Kidney (tissue), 14 donors: Measurements from ENCODE around the gene IL4R. TPM values are rescaled to one million over a fixed set of nuclear protein-coding genes. Genes with fewer than 3 reads are reported as not detected.
A peak's percentile ranks its signal among the peaks of the same experiment; 100 is the strongest.

Experiments
- DNase-seq, 5 donors: peaks; one replicate each; pipeline ENCODE4 v3.0.0-alpha.2; 2013 to 2020
- FAIRE-seq: peaks from 2 replicates; lab custom pipeline; 2012; peaks lifted over from hg19 to GRCh38; lab: Jason Lieb, UNC
- H3K27ac ChIP-seq, 2 donors: one replicate each; pipeline ENCODE4 v1.7.0; 2013; ENCODE audit warnings: low read depth in 2 of 2, low read length in 2 of 2, inconsistent platforms in 1 of 2
- H3K27me3 ChIP-seq: one replicate; pipeline ENCODE4 v1.7.1; 2013; ENCODE audit warnings: low read length, inconsistent platforms; ENCODE audit not compliant: control insufficient read depth, insufficient read depth
- H3K36me3 ChIP-seq, 3 donors: one replicate each; pipeline versions ENCODE4 v1.7.0 to v1.7.1; 2013; ENCODE audit warnings: low read length in 3 of 3, control low read depth in 1 of 3, inconsistent platforms in 1 of 3; ENCODE audit not compliant: insufficient read depth in 3 of 3, control insufficient read depth in 2 of 3
- H3K4me1 ChIP-seq, 3 donors: one replicate each; pipeline versions ENCODE4 v1.7.0 to v1.7.1; 2013; ENCODE audit warnings: low read length in 3 of 3, inconsistent platforms in 1 of 3, low read depth in 1 of 3; ENCODE audit not compliant: control insufficient read depth in 2 of 3, insufficient read depth in 2 of 3
- H3K4me3 ChIP-seq, 3 donors: one replicate each; pipeline versions ENCODE4 v1.7.0 to v1.8.1; 2013; ENCODE audit warnings: low read length in 3 of 3, control low read depth in 1 of 3, inconsistent platforms in 1 of 3
- H3K9ac ChIP-seq, 3 donors: one replicate each; pipeline versions ENCODE4 v1.7.0 to v1.7.1; 2013; ENCODE audit warnings: low read length in 3 of 3, control low read depth in 1 of 3, inconsistent platforms in 1 of 3
- H3K9me3 ChIP-seq, 3 donors: one replicate each; pipeline versions ENCODE4 v1.7.0 to v1.7.1; 2013; ENCODE audit warnings: low read length in 3 of 3, control low read depth in 1 of 3, inconsistent platforms in 1 of 3; ENCODE audit not compliant: control insufficient read depth in 2 of 3, insufficient read depth in 1 of 3
- CTCF ChIP-seq: IDR thresholded peaks from 3 replicates; pipeline ENCODE4 v1.5.1; 2012; ENCODE audit warnings: mild to moderate bottlenecking, moderate library complexity, borderline replicate concordance; ENCODE audit not compliant: insufficient read depth; ENCODE audit errors: extremely low read depth
- intact Hi-C: fragments of 100-400 bp; cut with DNase I; formaldehyde crosslinking; loops from one replicate; pipeline ENCODE4 v1.11.1; 2022
- polyA plus RNA-seq: library from polyadenylated mRNA; stranded (reverse); fragments of 350-450 nt; fragmentation: Illumina TruSeq; extraction: RNeasy Lipid Tissue Mini Kit (QIAGEN cat#74804); gene quantifications from one replicate; pipeline ENCODE4 v1.2.3, GENCODE V29; 2014; ENCODE audit warnings: low read depth, low replicate concordance; ENCODE audit not compliant: insufficient read depth
- total RNA-seq: library from RNA; stranded (reverse); fragmentation: NEBNext Ultra II Directional; extraction: Animal tissue kit (Norgen Biotek cat#: 25700); gene quantifications from one replicate; pipeline ENCODE4 v1.2.1, GENCODE V29; 2021
- donor health status: control.
- donor health status: control.
- donor health status: control.
- donor health status: control.
- donor health status: control.
- donor health status: DM: yes; HTN: yes; CAD: no.
- donor health status: Normal renal cell carcinoma (clear cell type).

IL4R gene
- total and polyA plus RNA-seq, 2 donors from 2014 or later: 13.8 to 115 TPM

GRCh38 chr16:27321013-27321915 lies 7.5 kb downstream of the IL4R start:
- intact Hi-C loops: loop anchor here (10.0 kb wide), 1 partner anchor 76 kb away; no protein-coding TSS in a partner anchor
- no peaks in the 10 kb centered on the region for H3K36me3 ChIP-seq
- no peak for TF ChIP-seq CTCF
- H3K9ac ChIP-seq: no peak overlapping the region
- H3K27ac ChIP-seq: peak overlapping the region in 1 of 2 donors; percentile 64
- DNase-seq: peak in 2 of 5 donors; percentile 6 to 42
- H3K9me3 ChIP-seq: no peaks in the 10 kb centered on the region
- no peak overlapping the region for H3K4me3 ChIP-seq
- peaks cover 0 to 15% (median 0%) of the 10 kb centered on the region in 3 donors for H3K4me1 ChIP-seq
- no peak for FAIRE-seq
- no peaks in the 10 kb centered on the region for H3K27me3 ChIP-seq

DNA sequence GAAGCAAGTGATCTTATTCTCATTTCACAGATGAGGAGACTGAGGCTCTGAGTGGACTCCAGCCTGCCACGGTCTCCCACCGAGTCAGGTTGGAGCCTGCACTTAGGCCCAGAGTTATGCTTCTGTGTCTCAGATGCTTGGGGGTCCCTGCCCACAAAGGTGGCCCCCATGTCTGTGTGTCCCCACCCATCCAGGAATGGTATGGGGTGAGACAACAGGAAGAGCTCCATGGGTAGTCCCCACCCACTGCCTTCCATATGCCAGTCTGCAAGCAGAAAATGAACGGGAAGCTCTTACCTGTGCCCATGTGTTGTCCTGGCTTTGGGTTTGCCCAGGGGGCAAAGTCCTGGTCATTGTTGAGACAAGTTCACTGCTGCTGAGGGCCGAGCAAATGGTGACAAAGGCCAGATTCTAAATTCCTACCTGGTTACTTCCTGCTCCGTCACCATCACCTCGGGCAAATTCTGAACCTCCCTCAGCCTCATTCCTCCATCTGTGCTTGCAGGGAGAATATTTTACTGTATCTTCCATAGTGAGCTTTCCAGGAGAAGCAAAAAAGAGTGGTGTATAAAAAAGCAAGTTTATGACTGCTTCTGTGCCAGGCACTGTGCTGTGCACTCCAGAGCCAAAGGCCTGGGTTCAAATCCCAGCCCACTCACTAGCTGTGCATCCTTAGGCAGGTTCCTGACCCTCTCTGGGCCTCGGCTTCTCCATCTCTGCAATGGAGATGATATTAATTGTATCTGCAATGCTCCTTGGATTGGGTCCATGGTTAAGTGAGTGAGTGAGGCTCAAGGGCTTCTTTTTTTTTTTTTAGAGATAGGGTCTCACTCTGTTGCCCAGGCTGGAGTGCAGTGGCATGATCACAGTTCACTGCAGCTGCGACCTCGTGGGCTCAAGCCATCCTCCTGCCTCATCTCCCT lies 9.3 kb downstream of the IL4R start:
- Histone ChIP-seq H3K9me3 (no peaks in the 10 kb centered on the region), H3K27me3 (no peaks in the 10 kb centered on the region), H3K4me1 (peaks cover 0 to 16% (median 0%) of the 10 kb centered on the region in 3 donors), H3K36me3 (no peaks in the 10 kb centered on the region), H3K9ac (no peak overlapping the region), H3K4me3 (no peak overlapping the region), H3K27ac (no peak overlapping the region)
- intact Hi-C loops: loop anchor here (10.0 kb wide), 1 partner anchor 78 kb away; no protein-coding TSS in a partner anchor
- no peak for FAIRE-seq
- no peak for TF ChIP-seq CTCF
- DNase-seq: peak in 2 of 5 donors; percentile 18 to 51

GRCh38 chr16:27323781-27324561 lies 10.2 kb downstream of the IL4R start:
- Histone ChIP-seq H3K27ac (peak overlapping the region in 1 of 2 donors; percentile 28), H3K4me3 (no peak overlapping the region), H3K9ac (no peak overlapping the region), H3K36me3 (no peaks in the 10 kb centered on the region), H3K27me3 (no peaks in the 10 kb centered on the region), H3K4me1 (peaks cover 0 to 14% (median 0%) of the 10 kb centered on the region in 3 donors), H3K9me3 (no peaks in the 10 kb centered on the region)
- no peak for FAIRE-seq
- intact Hi-C loops: loop anchor here (10.0 kb wide), 1 partner anchor 79 kb away; no protein-coding TSS in a partner anchor
- TF ChIP-seq CTCF: no peak
- peak in 1 of 5 donors; percentile 66 for DNase-seq
